Embryonic facial prominence (tissue), 1 donor: ENCODE measurements around the gene SP3.
"Not testable (repeated sequence)": the region's sequence is repeated elsewhere in the genome, so short reads cannot be mapped to it uniquely, and the experiment has no call there.

ENCODE experiments used
- DNase-seq: peaks from one replicate; pipeline ENCODE4 v3.0.0-alpha.2; 2016; ENCODE audit errors: extremely low spot score

SP3 gene

GRCh38 chr2:173891315-173892037 lies 73.7 kb downstream of the SP3 start:
- no peak for DNase-seq

- DNase-seq = not testable (repeated sequence)
Measured at GRCh38 chr2:173889464-173889863, 75.7 kb downstream of the SP3 start.

- DNase-seq = no peak
Measured at GRCh38 chr2:173886613-173887012, 78.6 kb downstream of the SP3 start.

- no peak for DNase-seq
Measured at GRCh38 chr2:173884025-173884802, 81.0 kb downstream of the SP3 start.

GRCh38 chr2:173881886-173882285 lies 83.3 kb downstream of the SP3 start:
- no peak for DNase-seq

GRCh38 chr2:173881461-173881860 lies 83.7 kb downstream of the SP3 start:
- no peak for DNase-seq

GRCh38 chr2:173880561-173880960 lies 84.6 kb downstream of the SP3 start:
- DNase-seq = no peak

- no peak for DNase-seq
Measured at GRCh38 chr2:173876833-173877413, 88.2 kb downstream of the SP3 start.

GRCh38 chr2:173874894-173875237 lies 90.3 kb downstream of the SP3 start:
- no peak for DNase-seq

GRCh38 chr2:173874003-173874893 lies 90.9 kb downstream of the SP3 start:
- no peak for DNase-seq

- no peak for DNase-seq
Measured at GRCh38 chr2:173872714-173873113, 92.5 kb downstream of the SP3 start.

- DNase-seq = no peak
Measured at GRCh38 chr2:173869244-173870229, 95.6 kb downstream of the SP3 start.

- no peak for DNase-seq
Measured at GRCh38 chr2:173868406-173868805, 96.8 kb downstream of the SP3 start.

GRCh38 chr2:173866874-173867618 lies 98.1 kb downstream of the SP3 start:
- no peak for DNase-seq

- DNase-seq = no peak
Measured at GRCh38 chr2:173865971-173866873, 99.0 kb downstream of the SP3 start.

GRCh38 chr2:173862612-173863217 lies 102.5 kb downstream of the SP3 start:
- no peak for DNase-seq

- DNase-seq = no peak
Measured at GRCh38 chr2:173860566-173860965, 104.6 kb downstream of the SP3 start.

GRCh38 chr2:173860082-173860481 lies 105.1 kb downstream of the SP3 start:
- no peak for DNase-seq
